ENCODE results near the gene BACE2.
"Not testable (repeated sequence)": the region's sequence is repeated elsewhere in the genome, so short reads cannot be mapped to it uniquely, and the experiment has no call there.

The BACE2 gene

DNA sequence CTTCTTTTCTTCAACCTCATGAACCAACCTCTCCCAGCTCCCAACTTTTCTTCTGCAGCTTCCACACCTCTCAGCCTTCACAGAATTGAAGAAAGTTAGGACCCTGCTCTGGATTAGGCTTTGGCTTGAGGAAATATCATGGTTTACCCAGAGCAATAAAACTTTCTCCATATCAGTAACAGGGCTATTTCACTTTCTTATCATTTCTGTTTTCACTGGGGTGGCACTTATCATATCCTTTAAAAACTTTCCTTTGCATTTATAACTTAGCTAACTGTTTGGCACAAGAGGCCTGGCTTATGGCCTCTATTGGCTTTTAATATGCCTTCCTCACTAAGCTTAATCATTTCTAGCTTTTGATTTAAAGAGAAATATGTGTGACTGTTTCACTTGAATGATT, 139.3 kb downstream of the BACE2 start:
- no peak overlapping the region for H3K27ac ChIP-seq
- no peak for TF ChIP-seq CTCF (conservative IDR thresholded peaks at IDR 0.05)
- no peak for TF ChIP-seq ZFX (IDR thresholded peaks at IDR 0.05)

- not testable (repeated sequence) for H3K27ac ChIP-seq
Measured at GRCh38 chr21:41313285-41314164, 145.6 kb downstream of the BACE2 start.

- no peak overlapping the region for H3K27ac ChIP-seq
- TF ChIP-seq ZFX (IDR thresholded peaks at IDR 0.05) (no peak), CTCF (conservative IDR thresholded peaks at IDR 0.05) (no peak)
Measured at GRCh38 chr21:41315726-41316125, 147.8 kb downstream of the BACE2 start.

GRCh38 chr21:41316200-41317062, 148.5 kb downstream of the BACE2 start, which contains the start of gene FAM3B:
Gene FAM3B (plus strand): TSS chr21:41316801. CDS start chr21:41316880, 79 bp downstream.
- no peak within 1 kb of the TSS for H3K27ac ChIP-seq
- no peak for TF ChIP-seq CTCF (conservative IDR thresholded peaks at IDR 0.05)
- TF ChIP-seq ZFX (IDR thresholded peaks at IDR 0.05), result no peak

DNA sequence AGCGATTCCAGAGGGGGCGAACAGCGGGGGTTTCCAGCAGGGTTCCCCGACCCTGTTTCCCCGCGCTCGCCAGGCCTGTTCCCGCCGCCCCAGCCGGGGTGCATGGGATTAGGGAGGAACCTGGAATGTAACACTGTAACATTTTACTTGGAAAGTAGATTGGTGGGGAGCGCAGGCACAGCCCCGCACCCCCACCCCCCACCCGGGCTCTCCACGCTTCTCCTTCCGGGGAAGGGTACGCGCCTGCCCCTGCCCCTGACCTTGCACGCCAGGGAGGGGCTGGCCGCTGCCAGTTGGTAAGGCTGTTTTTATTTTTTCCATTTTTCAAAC, 149.1 kb downstream of the BACE2 start:
- TF ChIP-seq ZFX (IDR thresholded peaks at IDR 0.05) (no peak), CTCF (conservative IDR thresholded peaks at IDR 0.05) (no peak)
- H3K27ac ChIP-seq, result no peak overlapping the region

GRCh38 chr21:41317458-41317857, 149.5 kb downstream of the BACE2 start:
- no peak for TF ChIP-seq CTCF (conservative IDR thresholded peaks at IDR 0.05)
- no peak for TF ChIP-seq ZFX (IDR thresholded peaks at IDR 0.05)
- no peak overlapping the region for H3K27ac ChIP-seq

GRCh38 chr21:41318218-41318617, 150.3 kb downstream of the BACE2 start:
- no peak overlapping the region for H3K27ac ChIP-seq
- TF ChIP-seq CTCF (conservative IDR thresholded peaks at IDR 0.05) (no peak), ZFX (IDR thresholded peaks at IDR 0.05) (no peak)
